ENCODE data around the gene ZNF689. TPM values are rescaled to one million over a fixed set of nuclear protein-coding genes. Genes with fewer than 3 reads are reported as not detected.
A peak's percentile ranks its signal among the peaks of the same experiment; 100 is the strongest.

Gene ZNF689
- total RNA-seq, 1 experiment from 2014 or later = 6.1 TPM

DNA sequence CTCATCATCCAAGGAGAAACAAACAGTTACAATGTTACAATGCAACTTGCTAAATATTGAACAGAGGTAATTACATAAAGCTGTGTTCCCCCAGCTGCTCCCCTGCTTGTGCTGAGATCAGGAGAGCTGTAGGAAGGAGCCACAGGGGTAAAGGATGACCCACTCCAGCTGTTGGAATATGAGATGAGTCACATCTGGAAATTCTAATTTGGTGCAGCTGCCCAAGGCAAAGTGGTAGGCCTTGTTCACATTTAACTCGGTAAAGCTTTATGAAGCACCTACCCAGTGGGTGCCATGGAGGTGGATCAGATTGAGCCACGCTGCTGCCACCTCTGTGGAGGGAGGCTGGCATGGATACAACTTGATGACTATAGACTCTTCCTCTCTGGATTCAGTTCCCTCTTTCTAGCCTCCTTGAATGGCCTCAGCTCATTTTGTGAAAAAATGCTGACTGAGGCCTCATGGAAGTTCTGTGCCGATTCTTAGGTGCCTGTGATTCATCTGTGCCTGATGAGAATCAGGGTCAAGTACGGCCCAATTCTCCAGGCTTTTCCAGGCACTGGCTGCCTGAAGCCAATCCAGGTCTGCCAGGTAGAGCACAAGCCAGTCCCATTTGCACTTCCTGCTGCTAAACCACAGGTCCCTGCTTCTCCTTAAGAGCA lies 7.4 kb downstream of the ZNF689 start:
- no peak overlapping the region for H3K4me3 Mint-ChIP-seq (ENCODE audit: unreplicated experiment)
- TF ChIP-seq, protein P1, sequence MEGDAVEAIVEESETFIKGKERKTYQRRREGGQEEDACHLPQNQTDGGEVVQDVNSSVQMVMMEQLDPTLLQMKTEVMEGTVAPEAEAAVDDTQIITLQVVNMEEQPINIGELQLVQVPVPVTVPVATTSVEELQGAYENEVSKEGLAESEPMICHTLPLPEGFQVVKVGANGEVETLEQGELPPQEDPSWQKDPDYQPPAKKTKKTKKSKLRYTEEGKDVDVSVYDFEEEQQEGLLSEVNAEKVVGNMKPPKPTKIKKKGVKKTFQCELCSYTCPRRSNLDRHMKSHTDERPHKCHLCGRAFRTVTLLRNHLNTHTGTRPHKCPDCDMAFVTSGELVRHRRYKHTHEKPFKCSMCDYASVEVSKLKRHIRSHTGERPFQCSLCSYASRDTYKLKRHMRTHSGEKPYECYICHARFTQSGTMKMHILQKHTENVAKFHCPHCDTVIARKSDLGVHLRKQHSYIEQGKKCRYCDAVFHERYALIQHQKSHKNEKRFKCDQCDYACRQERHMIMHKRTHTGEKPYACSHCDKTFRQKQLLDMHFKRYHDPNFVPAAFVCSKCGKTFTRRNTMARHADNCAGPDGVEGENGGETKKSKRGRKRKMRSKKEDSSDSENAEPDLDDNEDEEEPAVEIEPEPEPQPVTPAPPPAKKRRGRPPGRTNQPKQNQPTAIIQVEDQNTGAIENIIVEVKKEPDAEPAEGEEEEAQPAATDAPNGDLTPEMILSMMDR (IDR thresholded peaks at IDR 0.05; ENCODE audit: unreplicated experiment) = no peak
- H3K9me3 Mint-ChIP-seq (ENCODE audit: unreplicated experiment) = no peaks in the 10 kb centered on the region
- H3K27ac Mint-ChIP-seq (ENCODE audit: low read depth, unreplicated experiment) = no peak overlapping the region
- H3K4me1 Mint-ChIP-seq (ENCODE audit: insufficient read depth, unreplicated experiment) = no peaks in the 10 kb centered on the region
- BruUV-seq (replicated peaks) = no TSS peak
- H3K27me3 Mint-ChIP-seq (ENCODE audit: insufficient read depth, unreplicated experiment) = no peaks in the 10 kb centered on the region
- ChIA-PET CTCF (interaction anchor here (0.6 to 1.9 kb wide), 4 partner anchors 26 to 193 kb away, joined by 3 to 9 read pairs (median 4); no protein-coding TSS in a partner anchor), POLR2A (interaction anchor here (0.7 to 2.5 kb wide), 4 partner anchors 8 to 48 kb away, joined by 3 to 9 read pairs (median 4); partner anchors contain the start of genes PRR14, ZNF688 and ZNF689)
- intact Hi-C loops (cut with micrococcal nuclease) = no loop called here
- no peak for DNase-seq (ENCODE audit: unreplicated experiment)
- H3K36me3 Mint-ChIP-seq (ENCODE audit: insufficient read depth, unreplicated experiment) = peaks cover 53% of the 10 kb centered on the region

GRCh38 chr16:30601966-30602365 lies 8.2 kb downstream of the ZNF689 start:
- CTCF ChIA-PET = interaction anchor here (0.6 to 1.6 kb wide), 3 partner anchors 122 to 192 kb away, joined by 3 to 5 read pairs (median 4); no protein-coding TSS in a partner anchor
- peaks cover 45% of the 10 kb centered on the region for H3K36me3 Mint-ChIP-seq (ENCODE audit: insufficient read depth, unreplicated experiment)

GRCh38 chr16:30600929-30601328 lies 9.3 kb downstream of the ZNF689 start:
- ChIA-PET POLR2A (interaction anchor here (1.2 to 2.5 kb wide), 3 partner anchors 10 to 66 kb away, joined by 3 to 9 read pairs (median 3); partner anchors contain the start of genes ZNF689, ZNF747 and ZNF785), CTCF (interaction anchor here (0.7 to 3.1 kb wide), 6 partner anchors 14 to 299 kb away, joined by 3 to 20 read pairs (median 4); partner anchors contain the start of gene DCTPP1)
- H3K4me1 Mint-ChIP-seq (ENCODE audit: insufficient read depth, unreplicated experiment) = no peaks in the 10 kb centered on the region
- no peaks in the 10 kb centered on the region for H3K27me3 Mint-ChIP-seq (ENCODE audit: insufficient read depth, unreplicated experiment)
- no peak overlapping the region for H3K4me3 Mint-ChIP-seq (ENCODE audit: unreplicated experiment)
- TF ChIP-seq, protein P1 (IDR thresholded peaks at IDR 0.05; ENCODE audit: unreplicated experiment) = no peak
- H3K9me3 Mint-ChIP-seq (ENCODE audit: unreplicated experiment) = no peaks in the 10 kb centered on the region
- no TSS peak for BruUV-seq (replicated peaks)
- H3K27ac Mint-ChIP-seq (ENCODE audit: low read depth, unreplicated experiment) = no peak overlapping the region
- no peak for DNase-seq (ENCODE audit: unreplicated experiment)
- intact Hi-C loops (cut with micrococcal nuclease) = no loop called here
- peaks cover 36% of the 10 kb centered on the region for H3K36me3 Mint-ChIP-seq (ENCODE audit: insufficient read depth, unreplicated experiment)

More at GRCh38 chr16:30601966-30602365, 8.2 kb downstream of the ZNF689 start:
- Mint-ChIP-seq H3K9me3 (ENCODE audit: unreplicated experiment) (no peaks in the 10 kb centered on the region), H3K27me3 (ENCODE audit: insufficient read depth, unreplicated experiment) (no peaks in the 10 kb centered on the region), H3K27ac (ENCODE audit: low read depth, unreplicated experiment) (peak overlapping the region; percentile 23), H3K4me3 (ENCODE audit: unreplicated experiment) (no peak overlapping the region), H3K4me1 (ENCODE audit: insufficient read depth, unreplicated experiment) (no peaks in the 10 kb centered on the region)
- POLR2A ChIA-PET = interaction anchor here (0.7 to 2.5 kb wide), 3 partner anchors 9 to 45 kb away, joined by 3 to 9 read pairs (median 5); partner anchors contain the start of genes ZNF688 and ZNF689
- intact Hi-C loops (cut with micrococcal nuclease) = no loop called here
- BruUV-seq (replicated peaks) = no TSS peak
- DNase-seq (ENCODE audit: unreplicated experiment) = no peak
- TF ChIP-seq, protein P1 (IDR thresholded peaks at IDR 0.05; ENCODE audit: unreplicated experiment) = no peak

DNA sequence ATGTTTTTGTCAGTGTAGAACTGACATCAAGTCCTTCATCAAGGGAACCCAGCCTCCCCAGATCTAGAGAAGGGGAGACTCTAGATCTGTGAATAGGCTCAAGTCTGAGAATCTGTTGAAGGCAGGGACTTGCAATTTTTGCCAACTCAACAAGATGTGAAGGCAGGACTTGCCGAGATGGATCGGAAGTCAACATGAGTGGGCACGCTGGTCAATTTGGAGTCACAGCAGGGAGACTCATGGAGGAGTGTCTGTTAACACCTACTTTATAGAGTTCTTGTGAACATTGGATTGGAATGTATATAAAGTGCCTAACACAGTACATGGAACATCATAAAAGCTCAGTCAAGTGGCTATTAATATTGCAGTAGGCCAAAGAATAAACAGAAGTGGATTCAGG lies 10.0 kb downstream of the ZNF689 start:
- peaks cover 29% of the 10 kb centered on the region for H3K36me3 Mint-ChIP-seq (ENCODE audit: insufficient read depth, unreplicated experiment)
- TF ChIP-seq, protein P1 (IDR thresholded peaks at IDR 0.05; ENCODE audit: unreplicated experiment) = no peak
- POLR2A ChIA-PET = interaction anchor here (0.7 to 2.5 kb wide), 4 partner anchors 10 to 238 kb away, joined by 3 to 9 read pairs (median 3); partner anchors contain the start of genes ZNF689, ZNF747 and ZNF785
- no TSS peak for BruUV-seq (replicated peaks)
- DNase-seq (ENCODE audit: unreplicated experiment) = no peak
- no peak overlapping the region for H3K4me3 Mint-ChIP-seq (ENCODE audit: unreplicated experiment)
- CTCF ChIA-PET = interaction anchor here (0.8 to 3.1 kb wide), 4 partner anchors 15 to 170 kb away, joined by 3 to 20 read pairs (median 4); partner anchors contain the start of gene DCTPP1
- no peaks in the 10 kb centered on the region for H3K4me1 Mint-ChIP-seq (ENCODE audit: insufficient read depth, unreplicated experiment)
- H3K27me3 Mint-ChIP-seq (ENCODE audit: insufficient read depth, unreplicated experiment) = no peaks in the 10 kb centered on the region
- intact Hi-C loops (cut with micrococcal nuclease) = no loop called here
- no peaks in the 10 kb centered on the region for H3K9me3 Mint-ChIP-seq (ENCODE audit: unreplicated experiment)
- no peak overlapping the region for H3K27ac Mint-ChIP-seq (ENCODE audit: low read depth, unreplicated experiment)

All from MCF 10A (cell line).